Trophoblast cell (in vitro differentiated cells and primary cell): Measurements from ENCODE around the gene LIG3.

Experiments
- DNase-seq, 2 donors: peaks; one replicate each; pipeline ENCODE4 v3.0.0-alpha.2; 2016
- H2AFZ ChIP-seq: 2 replicates; pipeline ENCODE4 v1.6.1; 2013; ENCODE audit warnings: low read length, moderate library complexity, mild to moderate bottlenecking; ENCODE audit not compliant: insufficient read depth, poor library complexity
- H2AK5ac ChIP-seq: 2 replicates; pipeline ENCODE4 v1.6.1; 2013; ENCODE audit warnings: mild to moderate bottlenecking, low read length
- H2BK120ac ChIP-seq: 2 replicates; pipeline ENCODE4 v1.6.1; 2013; ENCODE audit warnings: low read length, mild to moderate bottlenecking, moderate library complexity; ENCODE audit not compliant: insufficient read depth, poor library complexity
- H2BK12ac ChIP-seq: 2 replicates; pipeline ENCODE4 v1.6.1; 2013; ENCODE audit warnings: mild to moderate bottlenecking, low read length, moderate library complexity
- H2BK5ac ChIP-seq: 2 replicates; pipeline ENCODE4 v1.6.1; 2013; ENCODE audit warnings: low read length, low read depth, moderate library complexity, mild to moderate bottlenecking; ENCODE audit not compliant: poor library complexity
- H3K14ac ChIP-seq: 2 replicates; pipeline ENCODE4 v1.6.1; 2013; ENCODE audit warnings: mild to moderate bottlenecking, low read length
- H3K18ac ChIP-seq: 2 replicates; pipeline ENCODE4 v1.6.1; 2013; ENCODE audit warnings: mild to moderate bottlenecking, low read length
- H3K23ac ChIP-seq: 2 replicates; pipeline ENCODE4 v1.6.1; 2013; ENCODE audit warnings: low read length
- H3K27ac ChIP-seq: 2 replicates; pipeline ENCODE4 v1.5.1; 2013; ENCODE audit warnings: low read depth, mild to moderate bottlenecking, inconsistent platforms, low read length, moderate library complexity
- H3K27me3 ChIP-seq: 2 replicates; pipeline ENCODE4 v1.6.1; 2013; ENCODE audit warnings: inconsistent platforms, mild to moderate bottlenecking, low read length, moderate library complexity; ENCODE audit not compliant: insufficient read depth
- H3K36me3 ChIP-seq, 2 experiments: 1 replicate in 1 of 2; 2 replicates in 1 of 2; pipeline ENCODE4 v1.6.1; 2013; ENCODE audit warnings: low read length in 2 of 2, mild to moderate bottlenecking in 2 of 2, moderate library complexity in 1 of 2; ENCODE audit not compliant: insufficient read depth in 2 of 2, control insufficient read depth in 1 of 2
- H3K4ac ChIP-seq: 2 replicates; pipeline ENCODE4 v1.6.1; 2013; ENCODE audit warnings: low read depth, mild to moderate bottlenecking, low read length, moderate library complexity
- H3K4me1 ChIP-seq, 2 experiments: 1 replicate in 1 of 2; 2 replicates in 1 of 2; pipeline ENCODE4 v1.6.1; 2013; ENCODE audit warnings: low read length in 2 of 2, mild to moderate bottlenecking in 2 of 2, moderate library complexity in 1 of 2; ENCODE audit not compliant: insufficient read depth in 2 of 2, control insufficient read depth in 1 of 2
- H3K4me2 ChIP-seq: 2 replicates; pipeline ENCODE4 v1.6.1; 2013; ENCODE audit warnings: inconsistent platforms, mild to moderate bottlenecking, low read length, moderate library complexity
- H3K4me3 ChIP-seq: 2 replicates; pipeline ENCODE4 v1.5.1; 2013; ENCODE audit warnings: mild to moderate bottlenecking, low read depth, low read length, inconsistent platforms
- H3K79me1 ChIP-seq: one replicate; pipeline ENCODE4 v1.6.1; 2013; ENCODE audit warnings: low read length
- H3K79me2 ChIP-seq: 2 replicates; pipeline ENCODE4 v1.6.1; 2013; ENCODE audit warnings: low read length, mild to moderate bottlenecking; ENCODE audit not compliant: control insufficient read depth, insufficient read depth, poor library complexity
- H3K9ac ChIP-seq: 2 replicates; pipeline ENCODE4 v1.6.1; 2013; ENCODE audit warnings: mild to moderate bottlenecking, low read length
- H3K9me3 ChIP-seq: 2 replicates; pipeline ENCODE4 v1.6.1; 2013; ENCODE audit warnings: low read depth, mild to moderate bottlenecking, control low read depth, inconsistent platforms, low read length; ENCODE audit not compliant: insufficient read depth
- H4K12ac ChIP-seq: 2 replicates; pipeline ENCODE4 v1.6.1; 2013; ENCODE audit warnings: low read depth, mild to moderate bottlenecking, low read length, moderate library complexity
- H4K8ac ChIP-seq: 2 replicates; pipeline ENCODE4 v1.6.1; 2013; ENCODE audit warnings: low read depth, mild to moderate bottlenecking, low read length, moderate library complexity
- H4K91ac ChIP-seq: one replicate; pipeline ENCODE4 v1.6.1; 2013; ENCODE audit warnings: low read depth, mild to moderate bottlenecking, low read length, moderate library complexity
- WGBS: extraction: QIAGEN DNeasy Blood & Tissue Kit; methylation state at CpG from one replicate; pipeline ENCODE4 v1.1.7; 2013; ENCODE audit warnings: missing lambda C conversion rate; ENCODE audit not compliant: insufficient read length, insufficient coverage; ENCODE audit errors: extremely low coverage; 5-methylcytosine and 5-hydroxymethylcytosine counted together

The LIG3 gene

GRCh38 chr17:35051579-35052240 lies 71.4 kb downstream of the LIG3 start:
- no peak overlapping the region for H2AK5ac ChIP-seq
- no peak overlapping the region for H2BK5ac ChIP-seq
- no peak overlapping the region for H3K4me2 ChIP-seq
- H3K18ac ChIP-seq, result no peak overlapping the region
- H3K4ac ChIP-seq, result no peak overlapping the region
- no peak overlapping the region for H3K14ac ChIP-seq
- peaks cover 3% of the 10 kb centered on the region in 2 experiments for H3K4me1 ChIP-seq
- H3K36me3 ChIP-seq, result no peaks in the 10 kb centered on the region
- no peak overlapping the region for H4K8ac ChIP-seq
- H3K9ac ChIP-seq, result no peak overlapping the region
- H4K91ac ChIP-seq, result no peak overlapping the region
- H3K27me3 ChIP-seq, result no peaks in the 10 kb centered on the region
- H3K9me3 ChIP-seq, result no peaks in the 10 kb centered on the region
- no peak overlapping the region for H3K27ac ChIP-seq
- H3K4me3 ChIP-seq, result no peak overlapping the region
- no peak overlapping the region for H2AFZ ChIP-seq
- no CpG with 5 or more reads among the region's 6 CpGs for WGBS
- H2BK12ac ChIP-seq, result no peak overlapping the region
- H3K79me2 ChIP-seq, result no peaks in the 10 kb centered on the region
- no peaks in the 10 kb centered on the region for H3K79me1 ChIP-seq
- no peak for DNase-seq
- H4K12ac ChIP-seq, result no peak overlapping the region
- no peak overlapping the region for H3K23ac ChIP-seq
- no peak overlapping the region for H2BK120ac ChIP-seq

- Histone ChIP-seq H3K4me1 (peaks cover 2 to 3% of the 10 kb centered on the region in 2 experiments), H3K9me3 (no peaks in the 10 kb centered on the region), H4K12ac (no peak overlapping the region), H4K91ac (no peak overlapping the region), H3K27ac (no peak overlapping the region), H3K79me2 (no peaks in the 10 kb centered on the region), H4K8ac (no peak overlapping the region), H2BK5ac (no peak overlapping the region), H3K4me3 (no peak overlapping the region), H3K4me2 (no peak overlapping the region), H2BK12ac (no peak overlapping the region), H3K14ac (no peak overlapping the region), H3K18ac (no peak overlapping the region), H3K36me3 (no peaks in the 10 kb centered on the region), H2AFZ (no peak overlapping the region), H2BK120ac (no peak overlapping the region), H3K27me3 (no peaks in the 10 kb centered on the region), H3K4ac (no peak overlapping the region), H2AK5ac (no peak overlapping the region), H3K9ac (no peak overlapping the region), H3K23ac (no peak overlapping the region), H3K79me1 (no peaks in the 10 kb centered on the region)
- no peak for DNase-seq
Observed at GRCh38 chr17:35052241-35052610, 71.9 kb downstream of the LIG3 start.

- H3K4me1 ChIP-seq, result peaks cover 2 to 3% of the 10 kb centered on the region in 2 experiments
- no peaks in the 10 kb centered on the region for H3K79me2 ChIP-seq
- H3K9ac ChIP-seq, result no peak overlapping the region
Observed at GRCh38 chr17:35052780-35053179, 72.5 kb downstream of the LIG3 start.

GRCh38 chr17:35053204-35053603 lies 72.9 kb downstream of the LIG3 start:
- no peak overlapping the region for H3K9ac ChIP-seq
- no peak overlapping the region for H2BK12ac ChIP-seq
- no peaks in the 10 kb centered on the region for H3K27me3 ChIP-seq
- H2AFZ ChIP-seq, result no peak overlapping the region
- H2BK120ac ChIP-seq, result no peak overlapping the region
- no CpG with 5 or more reads among the region's 1 CpG for WGBS
- no peak overlapping the region for H2BK5ac ChIP-seq
- H2AK5ac ChIP-seq, result no peak overlapping the region
- no peaks in the 10 kb centered on the region for H3K79me2 ChIP-seq
- H3K4me2 ChIP-seq, result no peak overlapping the region
- H4K8ac ChIP-seq, result no peak overlapping the region
- H3K27ac ChIP-seq, result no peak overlapping the region
- H3K14ac ChIP-seq, result no peak overlapping the region
- H4K12ac ChIP-seq, result no peak overlapping the region
- no peaks in the 10 kb centered on the region for H3K36me3 ChIP-seq
- H3K4me1 ChIP-seq, result peaks cover 2 to 3% of the 10 kb centered on the region in 2 experiments
- H3K18ac ChIP-seq, result no peak overlapping the region
- H3K79me1 ChIP-seq, result no peaks in the 10 kb centered on the region
- no peak overlapping the region for H3K23ac ChIP-seq
- no peak overlapping the region for H3K4me3 ChIP-seq
- no peak overlapping the region for H3K4ac ChIP-seq
- H3K9me3 ChIP-seq, result no peaks in the 10 kb centered on the region
- no peak overlapping the region for H4K91ac ChIP-seq
- no peak for DNase-seq

More at GRCh38 chr17:35052780-35053179, 72.5 kb downstream of the LIG3 start:
- H3K4me3 ChIP-seq, result no peak overlapping the region
- H4K91ac ChIP-seq, result no peak overlapping the region
- DNase-seq, result no peak
- H3K27me3 ChIP-seq, result no peaks in the 10 kb centered on the region
- H3K18ac ChIP-seq, result no peak overlapping the region
- H4K12ac ChIP-seq, result no peak overlapping the region
- H3K4me2 ChIP-seq, result no peak overlapping the region
- no peak overlapping the region for H3K27ac ChIP-seq
- no peak overlapping the region for H3K23ac ChIP-seq
- H3K14ac ChIP-seq, result no peak overlapping the region
- H3K4ac ChIP-seq, result no peak overlapping the region
- no peak overlapping the region for H2BK5ac ChIP-seq
- H2AFZ ChIP-seq, result no peak overlapping the region
- H4K8ac ChIP-seq, result no peak overlapping the region
- no peak overlapping the region for H2AK5ac ChIP-seq
- no peaks in the 10 kb centered on the region for H3K36me3 ChIP-seq
- H3K79me1 ChIP-seq, result no peaks in the 10 kb centered on the region
- H2BK120ac ChIP-seq, result no peak overlapping the region
- H2BK12ac ChIP-seq, result no peak overlapping the region
- H3K9me3 ChIP-seq, result no peaks in the 10 kb centered on the region
